GM04504 (cell line): Measurements from ENCODE around the gene RBM23.
A peak's percentile ranks its signal among the peaks of the same experiment; 100 is the strongest.

Experiments
- DNase-seq: peaks from one replicate; pipeline ENCODE4 v3.0.0-alpha.2; 2012; ENCODE audit warnings: low read depth

RBM23 gene

GRCh38 chr14:22885975-22886374 lies 33.0 kb downstream of the RBM23 start:
- DNase-seq, result no peak

GRCh38 chr14:22884738-22885523 lies 34.0 kb downstream of the RBM23 start:
- no peak for DNase-seq

- no peak for DNase-seq
These were observed 34.7 kb downstream of the RBM23 start for GRCh38 chr14:22884076-22884737.

GRCh38 chr14:22883173-22883976 lies 35.6 kb downstream of the RBM23 start, which contains the start of gene REM2:
TSS of gene REM2 (plus strand) at chr14:22883222. CDS start at chr14:22883288, 66 bp downstream.
- DNase-seq, result no peak

GRCh38 chr14:22882529-22883172 lies 36.3 kb downstream of the RBM23 start:
- DNase-seq, result peak; percentile 10

- DNase-seq, result no peak
These were observed 36.9 kb downstream of the RBM23 start for GRCh38 chr14:22882064-22882463.

- no peak for DNase-seq
These were observed 40.4 kb downstream of the RBM23 start for GRCh38 chr14:22878271-22879246.

GRCh38 chr14:22877000-22877501 lies 41.9 kb downstream of the RBM23 start:
- no peak for DNase-seq

- no peak for DNase-seq
These were observed 43.1 kb downstream of the RBM23 start for GRCh38 chr14:22875748-22876319.

GRCh38 chr14:22875003-22875747 lies 43.8 kb downstream of the RBM23 start:
- no peak for DNase-seq

- DNase-seq, result no peak
These were observed 46.0 kb downstream of the RBM23 start for GRCh38 chr14:22872833-22873520.

- DNase-seq, result peak; percentile 72
These were observed 46.7 kb downstream of the RBM23 start for GRCh38 chr14:22872033-22872832.

- no peak for DNase-seq
These were observed 47.5 kb downstream of the RBM23 start, which contains the start of gene LRP10 for GRCh38 chr14:22871224-22872032. TSS of gene LRP10 (plus strand) at chr14:22871740. CDS start at chr14:22872304, 564 bp downstream.

GRCh38 chr14:22870811-22871223 lies 48.1 kb downstream of the RBM23 start:
- DNase-seq, result no peak

- no peak for DNase-seq
These were observed 52.1 kb downstream of the RBM23 start for GRCh38 chr14:22866874-22867273.

- DNase-seq, result no peak
These were observed 53.2 kb downstream of the RBM23 start for GRCh38 chr14:22865424-22866405.
